Measurements from ENCODE around the gene TOB2.
"Not testable (repeated sequence)": the region's sequence is repeated elsewhere in the genome, so short reads cannot be mapped to it uniquely, and the experiment has no call there.

Gene TOB2

DNA sequence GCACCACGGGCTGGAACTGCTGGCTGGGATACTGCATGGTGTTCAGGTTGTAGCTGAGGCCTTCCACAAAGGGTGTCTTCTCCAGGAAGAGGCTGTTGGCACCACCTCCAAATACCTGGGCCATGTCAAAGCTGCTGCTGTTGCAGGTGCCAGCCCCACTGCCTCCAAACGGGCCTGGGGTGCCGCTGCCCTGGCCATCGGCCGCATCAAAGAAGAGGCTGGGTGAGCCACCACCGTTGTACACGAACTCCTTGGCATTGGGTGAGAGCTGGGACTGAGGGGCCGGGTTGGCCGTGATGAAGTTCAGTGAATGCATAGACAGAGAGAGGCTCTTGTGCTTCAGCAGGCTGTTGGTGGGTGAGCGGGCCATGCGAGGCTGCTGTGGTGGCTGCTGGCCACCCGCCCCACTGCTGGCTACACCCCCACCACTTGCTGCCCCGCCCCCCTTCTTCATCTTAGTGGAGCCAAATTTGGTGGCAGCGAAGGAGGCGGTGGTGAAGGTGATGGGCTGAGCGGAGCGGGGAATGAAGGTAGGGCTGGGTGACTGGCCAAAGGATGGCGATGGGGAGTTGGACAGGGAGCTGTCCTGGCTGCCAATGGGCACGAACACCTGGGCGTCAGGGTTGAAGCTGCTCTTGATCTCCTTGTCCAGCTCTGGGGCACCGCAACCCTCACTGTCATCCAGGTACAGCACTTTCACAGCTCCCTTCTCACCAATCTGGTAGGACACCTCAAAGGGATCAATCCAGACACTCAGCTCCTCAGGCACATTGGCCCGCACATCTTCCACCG is 10.1 kb downstream of the TOB2 start:
- no peaks in the 10 kb centered on the region for H3K27me3 ChIP-seq (ENCODE audit: low read depth, low read length)
- peaks cover 24 to 34% of the 10 kb centered on the region in 2 donors for H3K36me3 ChIP-seq (ENCODE audit: control insufficient read depth in 1 of 2, insufficient read depth in 2 of 2, low read length in 2 of 2)
- H3K9me3 ChIP-seq (ENCODE audit: control insufficient read depth in 1 of 2, low read length in 2 of 2): no peaks in the 10 kb centered on the region
- no peak overlapping the region for H3K4me3 ChIP-seq (ENCODE audit: low read depth in 1 of 2, low read length in 2 of 2)
- no peak overlapping the region for H3K27ac ChIP-seq (ENCODE audit: low read length)
- peaks cover 6 to 55% of the 10 kb centered on the region in 2 donors for H3K4me1 ChIP-seq (ENCODE audit: control insufficient read depth in 1 of 2, insufficient read depth in 2 of 2, low read length in 2 of 2)

DNA sequence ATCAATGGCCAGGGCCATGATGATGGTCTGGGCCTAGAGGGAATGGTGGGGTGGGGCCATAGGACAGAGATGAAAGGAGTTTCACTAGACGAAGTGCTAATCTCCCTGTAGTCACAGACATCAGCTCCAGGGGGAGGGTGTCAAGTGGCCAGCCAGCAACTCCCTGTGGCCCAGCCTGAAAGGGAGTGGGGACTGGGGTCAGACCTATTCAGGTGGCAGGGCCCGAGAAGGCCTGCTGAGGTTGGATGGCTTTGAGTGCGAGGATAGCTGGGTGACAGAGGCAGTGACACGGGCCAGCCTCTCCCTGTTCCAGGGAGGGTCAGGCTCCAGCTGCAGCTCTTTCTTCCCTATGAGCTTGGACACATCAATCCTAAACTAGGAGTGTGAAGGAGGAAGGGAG is 11.0 kb downstream of the TOB2 start:
- no peak overlapping the region for H3K4me3 ChIP-seq (ENCODE audit: low read depth in 1 of 2, low read length in 2 of 2)
- no peak overlapping the region for H3K27ac ChIP-seq (ENCODE audit: low read length)
- no peaks in the 10 kb centered on the region for H3K27me3 ChIP-seq (ENCODE audit: low read depth, low read length)
- no peaks in the 10 kb centered on the region for H3K9me3 ChIP-seq (ENCODE audit: control insufficient read depth in 1 of 2, low read length in 2 of 2)
- peaks cover 6 to 55% of the 10 kb centered on the region in 2 donors for H3K4me1 ChIP-seq (ENCODE audit: control insufficient read depth in 1 of 2, insufficient read depth in 2 of 2, low read length in 2 of 2)
- peaks cover 24 to 40% of the 10 kb centered on the region in 2 donors for H3K36me3 ChIP-seq (ENCODE audit: control insufficient read depth in 1 of 2, insufficient read depth in 2 of 2, low read length in 2 of 2)

DNA sequence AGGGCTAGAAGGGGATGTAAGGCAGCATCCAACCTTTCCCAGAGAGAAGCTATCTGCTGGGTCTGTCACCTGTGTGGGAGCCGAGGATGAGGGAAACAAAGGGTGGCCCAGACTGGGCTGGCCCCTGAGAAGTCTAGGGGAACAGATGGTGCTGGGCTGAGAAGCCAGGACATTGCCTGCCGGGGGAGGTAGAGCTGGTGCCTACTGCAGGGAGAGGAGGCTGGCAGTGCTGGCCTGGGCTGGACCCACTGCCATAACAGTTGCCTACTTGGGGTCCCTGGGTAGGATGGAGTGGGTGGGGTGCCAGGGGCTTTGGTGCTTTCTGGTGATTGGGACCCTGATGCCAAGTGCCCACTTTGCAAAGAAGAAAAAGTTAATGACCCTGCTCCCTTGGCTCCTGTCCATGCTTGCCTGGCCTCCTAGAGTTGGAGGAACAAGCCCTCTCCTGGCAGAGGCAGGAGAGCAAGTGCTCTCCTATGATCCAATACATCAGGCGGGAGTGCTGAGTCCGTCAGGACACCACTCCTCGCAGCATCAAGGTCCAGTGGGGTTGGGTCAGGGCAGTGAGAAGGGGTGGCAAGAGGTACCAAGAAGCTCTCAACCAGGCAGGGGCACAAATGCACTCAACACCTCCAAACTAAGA is 12.1 kb downstream of the TOB2 start:
- Histone ChIP-seq H3K4me1 (ENCODE audit: control insufficient read depth in 1 of 2, insufficient read depth in 2 of 2, low read length in 2 of 2) (peaks cover 6 to 47% of the 10 kb centered on the region in 2 donors), H3K36me3 (ENCODE audit: control insufficient read depth in 1 of 2, insufficient read depth in 2 of 2, low read length in 2 of 2) (peaks cover 24 to 40% of the 10 kb centered on the region in 2 donors)
- H3K27ac ChIP-seq (ENCODE audit: low read length); H3K9me3 ChIP-seq (ENCODE audit: control insufficient read depth in 1 of 2, low read length in 2 of 2); H3K27me3 ChIP-seq (ENCODE audit: low read depth, low read length); H3K4me3 ChIP-seq (ENCODE audit: low read depth in 1 of 2, low read length in 2 of 2): not testable (repeated sequence)

DNA sequence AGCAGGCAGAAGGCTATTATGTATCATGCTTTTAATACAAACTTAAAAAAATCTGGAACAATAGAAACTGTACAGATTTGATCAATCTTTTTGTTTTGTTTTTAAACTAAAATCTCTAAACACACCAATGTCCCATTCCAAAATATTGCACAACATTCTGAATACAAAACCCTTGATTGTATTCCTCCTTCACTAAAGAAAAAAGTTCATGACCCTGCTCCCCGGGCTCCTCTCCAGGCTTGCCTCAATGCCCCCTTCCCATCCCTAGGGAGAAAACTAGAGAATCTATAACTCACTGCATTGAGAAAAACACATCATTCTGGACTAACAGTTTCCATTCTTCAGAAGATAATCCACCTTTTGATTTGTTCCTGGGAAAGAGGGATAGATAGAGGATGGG is 13.1 kb downstream of the TOB2 start:
- not testable (repeated sequence) for H3K9me3 ChIP-seq (ENCODE audit: control insufficient read depth in 1 of 2, low read length in 2 of 2); H3K27me3 ChIP-seq (ENCODE audit: low read depth, low read length); H3K27ac ChIP-seq (ENCODE audit: low read length); H3K4me3 ChIP-seq (ENCODE audit: low read depth in 1 of 2, low read length in 2 of 2)
- H3K36me3 ChIP-seq (ENCODE audit: control insufficient read depth in 1 of 2, insufficient read depth in 2 of 2, low read length in 2 of 2): peaks cover 24 to 40% of the 10 kb centered on the region in 2 donors
- peaks cover 6 to 37% of the 10 kb centered on the region in 2 donors for H3K4me1 ChIP-seq (ENCODE audit: control insufficient read depth in 1 of 2, insufficient read depth in 2 of 2, low read length in 2 of 2)

DNA sequence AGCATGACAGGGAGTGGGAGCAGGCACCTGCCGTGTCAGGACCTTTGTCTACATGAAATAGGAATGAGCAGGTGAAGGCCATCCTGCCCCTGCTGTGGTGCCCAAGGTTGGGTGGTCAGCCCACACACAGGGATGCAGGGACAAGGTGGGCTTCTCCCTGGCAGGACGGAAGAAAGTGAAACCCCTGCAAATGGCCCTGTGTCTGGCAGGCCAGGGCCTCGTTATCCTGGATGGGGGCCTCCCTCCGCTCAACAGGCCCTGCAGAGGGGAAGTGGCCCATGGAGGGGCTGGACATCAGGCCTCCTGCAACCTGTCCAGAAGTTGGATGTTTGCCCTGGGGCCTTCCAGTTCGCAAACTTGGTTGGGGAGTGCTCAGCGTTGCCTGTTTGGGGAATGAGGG is 14.9 kb downstream of the TOB2 start:
- Histone ChIP-seq H3K27ac (ENCODE audit: low read length) (no peak overlapping the region), H3K4me1 (ENCODE audit: control insufficient read depth in 1 of 2, insufficient read depth in 2 of 2, low read length in 2 of 2) (peaks cover 6 to 37% of the 10 kb centered on the region in 2 donors), H3K9me3 (ENCODE audit: control insufficient read depth in 1 of 2, low read length in 2 of 2) (no peaks in the 10 kb centered on the region), H3K4me3 (ENCODE audit: low read depth in 1 of 2, low read length in 2 of 2) (no peak overlapping the region), H3K36me3 (ENCODE audit: control insufficient read depth in 1 of 2, insufficient read depth in 2 of 2, low read length in 2 of 2) (peaks cover 16 to 34% of the 10 kb centered on the region in 2 donors), H3K27me3 (ENCODE audit: low read depth, low read length) (no peaks in the 10 kb centered on the region)

DNA sequence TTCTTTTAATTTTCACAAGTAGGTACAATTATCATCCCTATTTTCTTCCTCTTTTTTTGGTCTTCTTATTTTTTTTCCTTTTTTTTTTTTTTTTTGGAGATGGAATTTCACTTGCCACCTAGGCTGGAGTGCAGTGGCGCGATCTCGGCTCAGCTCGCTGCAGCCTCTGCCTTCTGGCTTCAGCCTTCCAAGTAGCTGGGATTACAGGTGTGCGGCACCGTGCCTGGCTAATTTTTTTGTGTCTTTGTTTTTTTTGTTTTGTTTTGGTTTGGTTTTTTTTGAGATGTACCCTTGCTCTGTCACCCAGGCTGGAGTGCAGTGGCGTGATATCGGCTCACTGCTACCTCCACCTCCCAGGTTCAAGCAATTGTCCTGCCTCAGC is 16.7 kb downstream of the TOB2 start:
- H3K4me1 ChIP-seq (ENCODE audit: control insufficient read depth in 1 of 2, insufficient read depth in 2 of 2, low read length in 2 of 2): peaks cover 0 to 23% of the 10 kb centered on the region in 2 donors
- H3K4me3 ChIP-seq (ENCODE audit: low read depth in 1 of 2, low read length in 2 of 2): no peak overlapping the region
- H3K9me3 ChIP-seq (ENCODE audit: control insufficient read depth in 1 of 2, low read length in 2 of 2): no peaks in the 10 kb centered on the region
- H3K36me3 ChIP-seq (ENCODE audit: control insufficient read depth in 1 of 2, insufficient read depth in 2 of 2, low read length in 2 of 2): peaks cover 0 to 25% of the 10 kb centered on the region in 2 donors
- no peak overlapping the region for H3K27ac ChIP-seq (ENCODE audit: low read length)
- no peaks in the 10 kb centered on the region for H3K27me3 ChIP-seq (ENCODE audit: low read depth, low read length)

DNA sequence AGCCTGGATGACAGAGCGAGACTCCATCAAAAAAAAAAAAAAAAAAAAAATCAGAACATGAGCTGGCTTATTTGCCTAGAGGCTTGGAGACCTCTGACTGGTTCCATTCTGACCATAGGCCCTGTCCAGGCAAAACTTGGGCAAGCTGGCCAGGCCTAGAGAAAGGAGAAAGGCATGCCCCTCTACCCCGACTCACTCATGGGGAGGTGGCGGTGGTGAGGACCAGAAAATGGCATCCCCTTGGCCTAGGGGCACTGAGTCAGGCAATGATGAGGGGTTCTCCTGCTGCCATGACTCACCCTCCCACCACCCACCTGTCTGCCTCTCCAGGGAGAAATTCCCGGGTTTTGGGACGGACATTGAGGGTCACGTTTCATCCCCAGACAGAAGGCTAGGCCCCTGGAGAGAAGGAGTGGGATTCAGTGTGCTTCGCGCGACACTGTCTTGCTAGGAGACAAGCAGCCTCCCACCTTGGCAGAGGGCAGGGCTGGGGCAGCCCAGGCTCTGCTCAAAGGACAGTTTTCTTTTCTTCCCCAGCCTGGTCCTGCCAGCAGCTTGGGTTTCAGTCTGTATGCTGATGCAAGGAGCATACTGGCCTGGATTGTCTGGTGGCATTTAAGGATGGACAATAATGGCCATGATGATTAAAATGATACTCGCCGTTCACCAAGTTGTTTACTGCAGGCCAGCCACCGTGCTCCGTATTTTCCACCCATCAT is 17.2 kb downstream of the TOB2 start:
- no peak overlapping the region for H3K4me3 ChIP-seq (ENCODE audit: low read depth in 1 of 2, low read length in 2 of 2)

DNA sequence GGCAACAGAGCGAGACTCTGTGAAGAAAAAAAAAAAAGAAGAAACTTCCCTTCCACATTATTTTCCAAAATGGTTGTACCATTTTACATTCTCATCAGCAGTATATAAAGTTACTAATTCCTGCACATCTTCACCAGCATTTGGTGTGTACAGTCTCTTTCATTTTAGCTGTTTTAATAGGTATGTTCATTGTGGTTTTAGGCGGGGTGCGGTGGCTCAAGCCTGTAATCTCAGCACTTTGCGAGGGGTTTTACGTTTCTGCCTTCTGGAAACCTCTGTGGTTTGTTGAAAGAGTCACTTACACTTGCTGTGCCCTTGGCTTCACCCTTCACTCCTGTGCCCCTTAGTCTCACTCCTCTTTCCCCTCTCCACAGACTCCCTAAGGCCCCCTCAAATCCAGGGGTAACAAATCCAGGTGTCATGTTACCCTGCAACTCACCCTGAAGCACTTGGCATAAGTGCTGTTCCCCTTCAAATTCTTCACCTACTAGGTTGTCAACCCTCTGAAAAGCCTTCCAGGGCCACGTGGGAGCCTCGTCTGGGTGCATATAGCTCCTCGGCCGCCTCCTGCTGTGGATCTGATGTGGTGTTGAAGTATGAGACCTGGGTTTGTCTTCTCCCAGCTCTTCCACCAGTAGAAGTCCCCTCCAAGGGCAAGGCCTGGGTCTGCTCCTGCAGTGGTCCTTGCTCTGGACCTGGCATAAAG is 20.8 kb downstream of the TOB2 start:
- H3K4me1 ChIP-seq (ENCODE audit: control insufficient read depth in 1 of 2, insufficient read depth in 2 of 2, low read length in 2 of 2): no peaks in the 10 kb centered on the region
- H3K9me3 ChIP-seq (ENCODE audit: control insufficient read depth in 1 of 2, low read length in 2 of 2): no peaks in the 10 kb centered on the region
- no peaks in the 10 kb centered on the region for H3K27me3 ChIP-seq (ENCODE audit: low read depth, low read length)
- no peak overlapping the region for H3K27ac ChIP-seq (ENCODE audit: low read length)
- H3K4me3 ChIP-seq (ENCODE audit: low read depth in 1 of 2, low read length in 2 of 2): no peak overlapping the region
- peaks cover 0 to 24% of the 10 kb centered on the region in 2 donors for H3K36me3 ChIP-seq (ENCODE audit: control insufficient read depth in 1 of 2, insufficient read depth in 2 of 2, low read length in 2 of 2)

More for the DNA sequence above, 17.2 kb downstream of the TOB2 start:
- Histone ChIP-seq H3K9me3 (ENCODE audit: control insufficient read depth in 1 of 2, low read length in 2 of 2) (no peaks in the 10 kb centered on the region), H3K4me1 (ENCODE audit: control insufficient read depth in 1 of 2, insufficient read depth in 2 of 2, low read length in 2 of 2) (peaks cover 0 to 17% of the 10 kb centered on the region in 2 donors), H3K27me3 (ENCODE audit: low read depth, low read length) (no peaks in the 10 kb centered on the region), H3K27ac (ENCODE audit: low read length) (no peak overlapping the region), H3K36me3 (ENCODE audit: control insufficient read depth in 1 of 2, insufficient read depth in 2 of 2, low read length in 2 of 2) (peaks cover 0 to 21% of the 10 kb centered on the region in 2 donors)

DNA sequence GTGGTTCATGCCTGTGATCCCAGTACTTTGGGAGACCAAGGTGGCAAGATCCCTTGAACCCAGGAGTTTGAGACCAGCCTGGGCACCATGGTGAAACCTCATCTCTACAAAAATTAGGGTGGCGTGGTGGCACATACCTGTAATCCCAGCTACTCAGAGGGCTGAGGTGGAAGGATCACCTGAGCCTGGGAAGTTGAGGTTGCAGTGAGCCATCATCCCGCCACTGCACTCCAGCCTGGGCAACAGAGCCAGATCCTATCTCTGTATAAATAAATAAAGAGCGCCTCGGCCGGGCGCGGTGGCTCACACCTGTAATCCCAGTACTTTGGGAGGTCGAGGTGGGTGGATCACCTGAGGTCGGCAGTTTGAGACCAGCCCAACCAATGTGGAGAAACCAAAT is 27.9 kb downstream of the TOB2 start:
- no peaks in the 10 kb centered on the region for H3K9me3 ChIP-seq (ENCODE audit: control insufficient read depth in 1 of 2, low read length in 2 of 2)
- peaks cover 0 to 12% of the 10 kb centered on the region in 2 donors for H3K36me3 ChIP-seq (ENCODE audit: control insufficient read depth in 1 of 2, insufficient read depth in 2 of 2, low read length in 2 of 2)
- H3K4me1 ChIP-seq (ENCODE audit: control insufficient read depth in 1 of 2, insufficient read depth in 2 of 2, low read length in 2 of 2): peaks cover 3 to 36% of the 10 kb centered on the region in 2 donors
- no peak overlapping the region for H3K27ac ChIP-seq (ENCODE audit: low read length)
- H3K27me3 ChIP-seq (ENCODE audit: low read depth, low read length): no peaks in the 10 kb centered on the region
- no peak overlapping the region for H3K4me3 ChIP-seq (ENCODE audit: low read depth in 1 of 2, low read length in 2 of 2)

DNA sequence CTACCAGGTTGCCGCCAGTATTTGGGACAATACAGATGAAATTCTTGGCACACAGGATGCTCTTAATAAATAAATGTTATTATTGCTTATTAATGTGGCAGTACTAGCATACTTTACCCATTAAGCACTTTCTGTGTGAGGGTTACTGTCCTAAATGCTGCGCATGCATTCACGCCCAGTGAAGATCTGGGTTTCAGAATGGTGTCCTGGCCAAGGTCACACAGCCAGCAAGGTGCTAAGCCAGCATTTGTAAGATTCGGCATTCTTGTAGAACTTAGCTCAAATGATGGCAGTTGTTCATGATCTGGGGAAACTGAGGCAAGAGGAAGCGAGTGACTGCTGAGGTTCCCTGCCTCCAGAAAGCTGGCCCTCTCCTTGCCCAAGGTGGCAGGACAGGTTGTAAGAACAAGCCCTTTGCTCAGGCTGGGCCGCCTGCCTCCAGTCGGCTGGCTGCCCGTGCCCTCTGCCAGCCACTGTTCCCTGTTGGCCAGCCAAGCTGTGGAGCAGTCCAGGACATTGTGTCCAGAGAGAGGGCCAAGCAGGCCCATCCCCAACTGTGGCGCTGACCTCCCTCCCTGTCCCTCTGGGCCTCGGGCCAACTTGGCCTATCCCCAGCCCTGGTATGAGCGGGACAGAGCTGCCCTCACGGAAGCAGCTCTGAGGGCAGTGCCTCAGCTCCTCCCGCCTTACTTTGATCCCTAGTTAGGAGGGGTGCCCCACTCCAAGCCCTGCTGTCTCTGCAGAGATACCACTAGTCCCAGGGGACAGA is 28.8 kb downstream of the TOB2 start:
- H3K4me3 ChIP-seq (ENCODE audit: low read depth in 1 of 2, low read length in 2 of 2): no peak overlapping the region
- peaks cover 0 to 3% of the 10 kb centered on the region in 2 donors for H3K36me3 ChIP-seq (ENCODE audit: control insufficient read depth in 1 of 2, insufficient read depth in 2 of 2, low read length in 2 of 2)
- H3K4me1 ChIP-seq (ENCODE audit: control insufficient read depth in 1 of 2, insufficient read depth in 2 of 2, low read length in 2 of 2): peaks cover 3 to 41% of the 10 kb centered on the region in 2 donors

More for the DNA sequence above, 28.8 kb downstream of the TOB2 start:
- H3K27ac ChIP-seq (ENCODE audit: low read length): peak overlapping the region; percentile 41
- no peaks in the 10 kb centered on the region for H3K27me3 ChIP-seq (ENCODE audit: low read depth, low read length)
- no peaks in the 10 kb centered on the region for H3K9me3 ChIP-seq (ENCODE audit: control insufficient read depth in 1 of 2, low read length in 2 of 2)

All from muscle layer of duodenum (tissue), 2 donors.